Mucosa of descending colon (tissue), 3 donors: ENCODE results near the gene HPGDS. TPM values are rescaled to one million over a fixed set of nuclear protein-coding genes. Genes with fewer than 3 reads are reported as not detected.

ENCODE experiments used
- ATAC-seq: fragments of 200-7000 bp; cut with Tn5 transposase; one replicate; pipeline ENCODE4 v1.9.1; 2020; ENCODE audit warnings: mild to moderate bottlenecking, moderate library complexity
- DNase-seq, 3 donors: peaks; one replicate each; pipeline ENCODE4 v3.0.0-alpha.2; 2020
- H3K36me3 ChIP-seq: fragments of 200-600 bp; one replicate; pipeline ENCODE4 v1.8.0; 2021; ENCODE audit warnings: low read depth, mild to moderate bottlenecking
- H3K4me1 ChIP-seq: fragments of 200-600 bp; one replicate; pipeline ENCODE4 v1.8.0; 2021; ENCODE audit warnings: low read depth, mild to moderate bottlenecking
- H3K4me3 ChIP-seq: fragments of 200-600 bp; one replicate; pipeline ENCODE4 v1.8.0; 2021; ENCODE audit warnings: mild to moderate bottlenecking
- H3K9me3 ChIP-seq: fragments of 200-600 bp; one replicate; pipeline ENCODE4 v1.8.0; 2021; ENCODE audit warnings: mild to moderate bottlenecking
- CTCF ChIP-seq: fragments of 200-600 bp; IDR thresholded peaks from one replicate; pipeline ENCODE4 v1.8.0; 2022; ENCODE audit warnings: antibody characterized with exemption, mild to moderate bottlenecking
- intact Hi-C, 2 donors: fragments of 100-400 bp; cut with DNase I in 1 of 2; cut with micrococcal nuclease in 1 of 2; formaldehyde crosslinking; loops; one replicate each; pipeline versions ENCODE4 v1.11.0 to v1.11.1; 2022; cut with DNase I, micrococcal nuclease
- total RNA-seq, 3 donors: library from RNA; stranded (reverse); fragmentation: NEBNext Ultra II Directional in 2 of 3; extraction: Animal tissue kit (Norgen Biotek cat#: 25700) in 2 of 3; gene quantifications; one replicate each; pipeline versions ENCODE4 v1.2.1 to v1.2.4, GENCODE V29; 2021 to 2023
- donor health status: DM: no; HTN: no; CAD: no; lungs with moderate emphysema.
- donor health status: DM: no; HTN: no; CAD: no.
- donor health status: DM: no; HTN: yes; CAD: no.

The HPGDS gene
- total RNA-seq, 3 donors from 2014 or later, result 1.8 to 6.3 (median 5.4) TPM

- ATAC-seq (no peak), DNase-seq (no peak)
- intact Hi-C loops, result no loop called here
- Histone ChIP-seq H3K4me3 (no peak overlapping the region), H3K36me3 (no peaks in the 10 kb centered on the region), H3K4me1 (no peaks in the 10 kb centered on the region), H3K9me3 (no peaks in the 10 kb centered on the region)
- no peak for TF ChIP-seq CTCF
These were observed 28.1 kb upstream of the HPGDS start for GRCh38 chr4:94370533-94371254.

- Histone ChIP-seq H3K36me3 (no peaks in the 10 kb centered on the region), H3K9me3 (no peaks in the 10 kb centered on the region), H3K4me1 (no peaks in the 10 kb centered on the region), H3K4me3 (no peak overlapping the region)
- intact Hi-C loops, result no loop called here
- no peak for TF ChIP-seq CTCF
- no peak for ATAC-seq
- DNase-seq, result no peak
These were observed 26.4 kb upstream of the HPGDS start for GRCh38 chr4:94369046-94369445.

- no peaks in the 10 kb centered on the region for H3K4me1 ChIP-seq
- DNase-seq (no peak), ATAC-seq (no peak)
- no peaks in the 10 kb centered on the region for H3K36me3 ChIP-seq
- H3K9me3 ChIP-seq, result no peaks in the 10 kb centered on the region
- TF ChIP-seq CTCF, result no peak
- H3K4me3 ChIP-seq, result no peak overlapping the region
- intact Hi-C loops, result no loop called here
These were observed 25.8 kb upstream of the HPGDS start for GRCh38 chr4:94368459-94368858.

- no peak for ATAC-seq
- no peak for TF ChIP-seq CTCF
- Histone ChIP-seq H3K9me3 (no peaks in the 10 kb centered on the region), H3K4me1 (no peaks in the 10 kb centered on the region), H3K4me3 (no peak overlapping the region), H3K36me3 (no peaks in the 10 kb centered on the region)
- DNase-seq, result no peak
- intact Hi-C loops, result no loop called here
These were observed 22.7 kb upstream of the HPGDS start for GRCh38 chr4:94365304-94365703.

GRCh38 chr4:94364527-94364926, 21.9 kb upstream of the HPGDS start:
- intact Hi-C loops, result no loop called here
- no peak for DNase-seq
- no peak for TF ChIP-seq CTCF
- no peak for ATAC-seq
- no peaks in the 10 kb centered on the region for H3K4me1 ChIP-seq
- H3K36me3 ChIP-seq, result no peaks in the 10 kb centered on the region
- no peak overlapping the region for H3K4me3 ChIP-seq
- no peaks in the 10 kb centered on the region for H3K9me3 ChIP-seq
